IPS DF 6.9 (cell line): ENCODE measurements around the gene ERVFRD-1.

Experiments used
- DNase-seq: peaks from one replicate; pipeline ENCODE4 v3.0.0-alpha.2; 2013; ENCODE audit warnings: low read depth, low spot score
- H3K27ac ChIP-seq: one replicate; pipeline ENCODE4 v1.5.1; 2013; ENCODE audit warnings: low read length, control low read depth
- H3K27me3 ChIP-seq: 2 replicates; pipeline ENCODE4 v1.6.1; 2013; ENCODE audit warnings: mild to moderate bottlenecking, low read length; ENCODE audit not compliant: control insufficient read depth, insufficient read depth
- H3K36me3 ChIP-seq: 2 replicates; pipeline ENCODE4 v1.6.1; 2013; ENCODE audit warnings: low read length; ENCODE audit not compliant: control insufficient read depth, insufficient read depth
- H3K4me1 ChIP-seq: 2 replicates; pipeline ENCODE4 v1.6.1; 2013; ENCODE audit warnings: low read length; ENCODE audit not compliant: control insufficient read depth, insufficient read depth
- H3K4me3 ChIP-seq: 2 replicates; pipeline ENCODE4 v1.5.1; 2013; ENCODE audit warnings: mild to moderate bottlenecking, low read length
- H3K9me3 ChIP-seq: 2 replicates; pipeline ENCODE4 v1.6.1; 2013; ENCODE audit warnings: low read length, inconsistent platforms; ENCODE audit not compliant: control insufficient read depth, insufficient read depth
- WGBS: extraction: QIAGEN DNeasy Blood & Tissue Kit; methylation state at CpG from one replicate; pipeline ENCODE4 v1.1.7; 2013; ENCODE audit warnings: mixed read lengths, missing lambda C conversion rate; ENCODE audit not compliant: insufficient read length, insufficient coverage; 5-methylcytosine and 5-hydroxymethylcytosine counted together

ERVFRD-1 gene

DNA sequence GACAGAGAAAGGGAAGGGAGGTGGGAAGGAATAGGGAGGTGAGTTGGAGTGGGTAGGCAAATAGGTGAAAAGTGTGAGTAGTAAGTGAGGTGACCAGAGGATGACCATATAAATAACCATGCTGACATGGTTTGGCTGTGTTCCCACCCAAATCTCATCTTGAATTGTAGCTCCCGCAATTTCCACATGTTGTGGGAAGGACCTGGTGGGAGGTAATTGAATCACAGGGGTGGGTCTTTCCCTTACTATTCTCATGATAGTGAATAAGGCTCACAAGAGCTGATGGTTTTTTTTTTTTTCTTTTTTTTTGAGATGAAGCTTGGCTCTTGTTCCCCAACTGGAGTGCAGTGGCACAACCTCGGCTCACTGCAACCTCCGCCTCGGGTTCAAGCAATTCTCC is 39.4 kb downstream of the ERVFRD-1 start:
- H3K27ac ChIP-seq: no peak overlapping the region
- H3K4me3 ChIP-seq: no peak overlapping the region
- no peaks in the 10 kb centered on the region for H3K36me3 ChIP-seq
- no peaks in the 10 kb centered on the region for H3K27me3 ChIP-seq
- no CpG with 5 or more reads among the region's 4 CpGs for WGBS
- peaks cover 1% of the 10 kb centered on the region; the same call in 1 of the 2 replicates for H3K4me1 ChIP-seq
- H3K9me3 ChIP-seq: no peaks in the 10 kb centered on the region
- DNase-seq: no peak

DNA sequence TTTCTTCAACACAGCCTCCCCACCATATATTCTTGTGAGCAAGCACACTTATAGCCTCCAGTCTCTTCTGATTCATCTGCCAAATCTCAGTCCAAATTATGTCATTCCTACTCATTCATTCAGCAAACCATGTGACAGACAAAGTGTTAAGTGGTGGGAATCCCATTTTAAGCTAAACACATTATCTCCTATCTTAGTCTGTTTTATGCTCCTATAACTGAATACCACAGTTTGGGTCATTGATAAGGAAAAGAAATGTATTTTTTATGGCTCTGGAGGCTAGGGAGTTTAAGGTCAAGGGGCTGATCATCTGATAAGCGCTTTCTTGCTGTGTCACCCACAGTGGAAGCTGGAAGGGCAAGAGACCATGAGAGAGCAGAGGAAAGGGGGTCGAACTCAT is 41.8 kb downstream of the ERVFRD-1 start:
- Histone ChIP-seq H3K9me3 (no peaks in the 10 kb centered on the region), H3K4me3 (no peak overlapping the region), H3K4me1 (no peaks in the 10 kb centered on the region), H3K27ac (no peak overlapping the region), H3K27me3 (no peaks in the 10 kb centered on the region), H3K36me3 (no peaks in the 10 kb centered on the region)
- DNase-seq: no peak
- WGBS: no CpG with 5 or more reads among the region's 2 CpGs

DNA sequence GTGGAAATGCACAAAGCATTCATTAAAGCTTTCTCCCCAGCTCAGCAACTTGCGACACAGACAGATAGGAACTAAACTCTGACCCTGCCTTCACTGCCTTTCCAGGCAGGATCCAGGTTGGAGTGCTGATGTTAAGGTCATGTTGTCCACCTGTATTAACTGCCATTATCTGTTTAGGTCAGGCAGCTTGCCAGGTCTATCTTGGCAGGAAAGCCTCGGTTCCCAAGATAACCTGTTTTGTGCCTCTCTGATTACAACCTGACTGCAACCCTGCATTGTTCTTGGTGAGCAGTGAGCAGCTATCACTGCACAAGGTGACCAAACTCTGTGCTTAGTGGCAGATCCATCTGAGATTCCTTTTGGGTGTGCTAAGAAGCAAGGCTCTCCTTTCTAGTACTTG is 44.2 kb downstream of the ERVFRD-1 start:
- H3K27me3 ChIP-seq: no peaks in the 10 kb centered on the region
- H3K9me3 ChIP-seq: no peaks in the 10 kb centered on the region
- WGBS: no CpG with 5 or more reads among the region's 2 CpGs
- no peak overlapping the region for H3K27ac ChIP-seq
- no peaks in the 10 kb centered on the region for H3K4me1 ChIP-seq
- DNase-seq: no peak
- H3K4me3 ChIP-seq: no peak overlapping the region
- H3K36me3 ChIP-seq: no peaks in the 10 kb centered on the region

DNA sequence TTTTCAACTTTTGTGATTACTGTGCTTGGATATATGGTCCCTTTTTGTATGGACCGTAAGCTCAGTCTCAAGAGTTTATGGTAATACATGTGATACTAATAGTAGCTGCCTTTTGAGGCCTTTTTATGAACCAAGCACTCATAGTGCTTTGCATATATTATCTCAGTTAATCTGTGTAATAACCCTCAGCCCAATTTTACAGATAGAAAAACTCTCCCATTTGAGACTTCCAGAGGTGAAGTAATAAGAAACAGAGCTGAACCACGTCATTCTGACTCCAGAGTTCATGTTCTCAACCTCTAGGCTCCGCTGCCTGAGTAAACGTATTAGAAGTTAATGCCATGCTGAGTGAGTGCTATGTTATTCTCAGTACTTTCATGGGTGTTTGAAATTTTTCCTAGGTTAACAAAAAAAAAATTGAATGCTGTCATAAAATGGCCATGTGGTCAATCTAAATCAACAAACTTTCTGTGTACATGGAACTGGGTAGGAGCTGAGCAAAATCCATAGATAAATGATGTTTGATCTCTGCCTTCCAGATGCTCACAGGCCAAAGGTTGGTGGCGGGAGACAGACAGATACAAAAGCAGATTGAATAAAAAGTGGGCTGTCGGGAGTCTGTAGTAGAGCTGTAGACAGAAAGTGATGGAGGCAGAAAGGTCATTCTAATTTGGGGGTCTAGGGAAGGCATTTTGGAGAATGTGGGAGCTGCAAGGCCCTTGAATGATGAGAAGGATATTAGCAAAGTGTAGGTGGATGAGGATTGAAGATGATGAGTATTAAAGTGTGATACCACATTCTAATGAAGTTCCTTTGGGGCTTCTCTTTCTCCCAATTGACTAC is 44.8 kb downstream of the ERVFRD-1 start:
- Histone ChIP-seq H3K4me1 (no peaks in the 10 kb centered on the region), H3K36me3 (no peaks in the 10 kb centered on the region), H3K27me3 (no peaks in the 10 kb centered on the region), H3K9me3 (no peaks in the 10 kb centered on the region), H3K4me3 (no peak overlapping the region), H3K27ac (no peak overlapping the region)
- no peak for DNase-seq
- no CpG with 5 or more reads among the region's 6 CpGs for WGBS

DNA sequence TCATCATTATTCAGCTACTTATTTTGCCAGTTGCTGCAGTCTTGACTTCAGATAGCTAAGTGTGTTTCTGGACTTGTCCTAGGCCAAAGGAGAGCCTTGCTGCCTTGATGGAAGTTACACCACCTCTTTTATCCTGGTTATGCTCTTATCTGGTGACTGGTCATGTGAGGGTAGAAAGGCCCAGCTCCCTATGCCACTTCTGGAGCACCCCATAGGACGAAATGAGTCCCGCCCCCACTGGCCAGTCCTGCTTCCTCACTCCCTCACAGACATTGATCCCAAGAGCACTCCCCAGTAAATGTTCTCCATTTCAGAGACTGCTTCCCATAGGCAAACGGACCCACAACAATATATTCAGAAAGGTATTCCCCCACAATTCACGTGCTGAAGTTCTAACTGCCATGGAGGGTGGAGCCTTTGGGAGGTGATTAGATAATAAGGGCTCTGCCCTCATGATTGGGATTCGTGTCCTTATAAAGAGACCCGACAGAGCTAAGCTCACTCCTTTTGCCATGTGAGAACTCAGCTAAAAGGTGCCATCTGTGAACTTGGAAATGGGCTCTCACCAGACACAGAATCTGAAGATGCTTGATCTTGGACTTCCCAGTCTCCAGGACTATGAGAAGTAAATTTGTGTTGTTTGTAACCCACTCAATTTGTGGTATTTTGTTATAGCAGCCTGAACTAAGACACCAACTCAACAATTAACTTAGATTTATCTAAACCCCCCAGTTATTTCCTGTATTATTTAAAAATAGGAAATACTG is 45.9 kb downstream of the ERVFRD-1 start:
- H3K4me3 ChIP-seq: no peak overlapping the region
- no peak overlapping the region for H3K27ac ChIP-seq
- no peaks in the 10 kb centered on the region for H3K36me3 ChIP-seq
- no peaks in the 10 kb centered on the region for H3K9me3 ChIP-seq
- no peaks in the 10 kb centered on the region for H3K4me1 ChIP-seq
- DNase-seq: no peak
- WGBS: no CpG with 5 or more reads among the region's 6 CpGs
- H3K27me3 ChIP-seq: no peaks in the 10 kb centered on the region

DNA sequence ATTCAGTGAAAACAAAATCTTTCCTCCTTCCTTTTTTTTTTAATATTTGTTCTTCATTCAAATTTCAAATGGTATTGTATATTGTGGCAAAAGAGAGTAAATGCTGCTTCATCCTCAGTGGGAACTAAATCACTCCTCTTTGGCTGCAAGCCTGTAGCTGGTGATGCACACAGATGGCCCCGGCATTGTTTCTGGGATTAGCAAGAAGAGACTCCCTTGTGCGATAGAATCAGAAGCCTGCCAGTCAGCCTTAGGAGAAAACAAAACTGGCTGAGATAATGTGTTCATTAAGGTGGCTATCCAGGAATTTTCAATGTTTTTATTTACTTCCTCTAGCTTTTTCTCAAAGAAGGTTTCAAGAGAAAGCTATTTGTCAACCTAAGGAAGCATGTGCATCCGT is 46.7 kb downstream of the ERVFRD-1 start:
- Histone ChIP-seq H3K27me3 (no peaks in the 10 kb centered on the region), H3K36me3 (no peaks in the 10 kb centered on the region), H3K4me1 (no peaks in the 10 kb centered on the region), H3K27ac (no peak overlapping the region), H3K4me3 (no peak overlapping the region), H3K9me3 (no peaks in the 10 kb centered on the region)
- no CpG with 5 or more reads among the region's 3 CpGs for WGBS
- no peak for DNase-seq

DNA sequence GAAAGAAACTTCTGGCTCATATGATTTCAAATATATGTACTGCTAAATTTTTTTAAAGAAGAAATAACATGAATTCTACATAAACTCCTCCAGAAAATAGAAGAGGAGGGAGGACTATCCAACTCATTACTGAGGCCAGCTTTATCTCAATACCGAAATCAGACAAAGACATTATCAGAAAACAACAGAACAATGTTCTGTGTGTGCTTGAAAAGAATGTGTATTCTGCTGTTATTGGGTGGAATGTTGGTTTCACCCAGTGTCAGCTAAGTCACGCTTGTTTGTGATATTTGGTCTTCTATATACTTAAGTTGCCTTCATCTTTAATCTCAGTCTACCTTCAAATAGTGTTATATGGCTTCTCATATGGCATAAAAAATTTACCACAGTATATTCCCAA is 48.8 kb downstream of the ERVFRD-1 start:
- H3K9me3 ChIP-seq: no peaks in the 10 kb centered on the region
- no peaks in the 10 kb centered on the region for H3K27me3 ChIP-seq
- WGBS: no CpG with 5 or more reads among the region's 2 CpGs
- no peak overlapping the region for H3K4me3 ChIP-seq
- H3K4me1 ChIP-seq: no peaks in the 10 kb centered on the region
- no peak for DNase-seq
- H3K27ac ChIP-seq: no peak overlapping the region
- H3K36me3 ChIP-seq: no peaks in the 10 kb centered on the region

DNA sequence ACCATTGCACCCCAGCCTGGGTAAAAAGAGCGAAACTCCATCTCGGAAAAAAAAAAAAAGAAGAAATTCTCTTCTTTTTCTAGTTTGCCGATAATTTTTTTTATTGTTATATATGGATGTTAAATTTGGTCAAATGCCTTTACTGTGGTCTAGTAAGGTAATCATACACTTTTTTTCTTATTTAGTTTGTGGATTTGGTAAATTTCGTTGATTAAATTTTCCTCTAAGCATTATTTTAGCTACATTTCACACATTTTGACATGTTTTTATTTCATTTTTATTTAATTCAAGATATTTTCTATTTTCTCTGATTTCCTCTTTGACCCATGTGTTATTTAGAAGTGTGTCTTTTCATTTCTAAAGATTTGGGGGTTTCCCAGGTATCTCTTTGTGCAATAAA is 49.4 kb downstream of the ERVFRD-1 start:
- no peaks in the 10 kb centered on the region for H3K9me3 ChIP-seq

DNA sequence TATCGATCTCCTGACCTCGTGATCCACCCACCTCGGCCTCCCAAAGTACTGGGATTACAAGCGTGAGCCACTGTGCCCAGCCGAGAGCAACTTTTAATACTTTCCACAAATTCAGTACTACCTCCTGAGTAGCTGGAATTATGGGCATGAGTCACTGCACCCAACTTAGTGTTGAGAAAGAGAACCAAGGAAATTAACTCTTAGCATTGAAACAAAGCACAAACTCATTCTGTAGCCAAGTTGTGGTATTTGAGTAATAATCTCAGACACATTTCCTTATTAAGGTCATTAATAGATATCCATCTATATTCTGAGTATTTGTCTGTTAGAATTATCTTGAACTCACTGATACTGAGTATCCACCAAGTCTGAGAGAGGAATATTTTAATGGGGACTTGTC is 53.1 kb downstream of the ERVFRD-1 start:
- Histone ChIP-seq H3K27me3 (no peaks in the 10 kb centered on the region), H3K9me3 (no peaks in the 10 kb centered on the region), H3K4me1 (no peaks in the 10 kb centered on the region), H3K27ac (no peak overlapping the region), H3K36me3 (no peaks in the 10 kb centered on the region), H3K4me3 (no peak overlapping the region)
- no CpG with 5 or more reads among the region's 5 CpGs for WGBS
- DNase-seq: no peak

More for the DNA sequence above, 49.4 kb downstream of the ERVFRD-1 start:
- Histone ChIP-seq H3K4me1 (no peaks in the 10 kb centered on the region), H3K4me3 (no peak overlapping the region), H3K36me3 (no peaks in the 10 kb centered on the region), H3K27me3 (no peaks in the 10 kb centered on the region), H3K27ac (no peak overlapping the region)
- WGBS: no CpG with 5 or more reads among the region's 4 CpGs
- DNase-seq: no peak

DNA sequence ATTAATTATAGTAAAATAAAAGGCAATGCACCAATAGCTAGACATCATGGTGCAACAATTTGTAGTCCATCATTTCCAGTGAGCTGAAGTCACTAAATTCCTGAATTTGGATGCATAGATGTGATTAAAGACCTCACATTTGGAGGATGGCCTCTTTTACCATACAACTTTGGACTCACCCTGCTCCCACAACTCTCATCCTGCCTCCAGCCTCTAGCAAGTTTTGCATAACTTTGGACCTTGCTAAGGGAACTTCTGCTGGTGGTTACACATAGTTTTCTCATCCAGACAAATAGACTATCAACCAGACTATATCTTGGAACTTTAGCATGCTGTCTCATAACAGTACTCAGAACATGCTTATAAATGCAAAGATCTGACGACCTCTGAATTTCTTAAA is 54.7 kb downstream of the ERVFRD-1 start:
- Histone ChIP-seq H3K4me1 (no peaks in the 10 kb centered on the region), H3K4me3 (no peak overlapping the region), H3K27ac (no peak overlapping the region), H3K9me3 (no peaks in the 10 kb centered on the region), H3K27me3 (no peaks in the 10 kb centered on the region), H3K36me3 (no peaks in the 10 kb centered on the region)
- WGBS: no CpG with 5 or more reads among the region's 1 CpG
- DNase-seq: no peak
